AG04450 (cell line): ENCODE measurements around the gene DCLRE1C. TPM values are rescaled to one million over a fixed set of nuclear protein-coding genes. Genes with fewer than 3 reads are reported as not detected.

ENCODE experiments used
- CTCF ChIA-PET: fragments of 300-600, 350-600 bp; formaldehyde crosslinking; extraction: SDS; loops from one replicate; lab custom pipeline; 2022; ENCODE audit warnings: antibody characterized with exemption, inconsistent platforms; lab: Charles Lee
- POLR2A ChIA-PET: fragments of 350-600 bp; formaldehyde crosslinking; extraction: SDS; loops from one replicate; lab custom pipeline; 2021; ENCODE audit warnings: antibody characterized with exemption, inconsistent platforms; lab: Yijun Ruan, JAX
- DNase-seq: peaks from one replicate; pipeline ENCODE4 v3.0.0-alpha.2; 2011; ENCODE audit warnings: low read depth, low spot score
- H3K27ac ChIP-seq: one replicate; pipeline ENCODE4 v1.5.1; 2012; ENCODE audit warnings: low read depth, low read length, control low read depth
- H3K27me3 ChIP-seq: one replicate; pipeline ENCODE4 v1.6.0; 2012; ENCODE audit warnings: low read length; ENCODE audit not compliant: control insufficient read depth, insufficient read depth
- H3K4me3 ChIP-seq: 2 replicates; pipeline ENCODE4 v1.5.1; 2011; ENCODE audit warnings: mild to moderate bottlenecking, low read depth, low read length, control low read depth
- H3K9me3 ChIP-seq: 2 replicates; pipeline ENCODE4 v1.5.1; 2012; ENCODE audit warnings: low read length; ENCODE audit not compliant: control insufficient read depth, insufficient read depth
- CTCF ChIP-seq: IDR thresholded peaks from 2 replicates; pipeline ENCODE4 v1.5.1; 2011; ENCODE audit warnings: low read depth, low read length, control low read depth, inconsistent platforms
- polyA plus RNA-seq: library from polyadenylated mRNA; depleted of rRNA; stranded (reverse); fragments of >200 nt; gene quantifications from 2 replicates; pipeline ENCODE4 v1.2.3, GENCODE V29; 2011

DCLRE1C gene
- polyA plus RNA-seq, 1 experiment = 6.4 TPM

- Histone ChIP-seq H3K4me3 (no peak overlapping the region), H3K9me3 (no peaks in the 10 kb centered on the region), H3K27me3 (no peaks in the 10 kb centered on the region), H3K27ac (no peak overlapping the region)
- DNase-seq = no peak
- POLR2A ChIA-PET = interaction anchor here (0.6 kb wide), 1 partner anchor 22 kb away, joined by 3 read pairs; no protein-coding TSS in a partner anchor
- TF ChIP-seq CTCF = no peak
- CTCF ChIA-PET = no interaction called here
Measured at GRCh38 chr10:14924013-14924412, 29.9 kb downstream of the DCLRE1C start.

- TF ChIP-seq CTCF = no peak
- Histone ChIP-seq H3K27ac (no peak overlapping the region), H3K27me3 (no peaks in the 10 kb centered on the region), H3K9me3 (peaks cover 4% of the 10 kb centered on the region; the same call in 1 of the 2 replicates), H3K4me3 (no peak overlapping the region)
- POLR2A ChIA-PET = no interaction called here
- CTCF ChIA-PET = no interaction called here
- DNase-seq = no peak
Measured at GRCh38 chr10:14918964-14919363, 34.9 kb downstream of the DCLRE1C start.

GRCh38 chr10:14917827-14918226 is 36.1 kb downstream of the DCLRE1C start:
- Histone ChIP-seq H3K27me3 (no peaks in the 10 kb centered on the region), H3K9me3 (peaks cover 4% of the 10 kb centered on the region; the same call in 1 of the 2 replicates), H3K27ac (no peak overlapping the region), H3K4me3 (no peak overlapping the region)
- CTCF ChIA-PET = no interaction called here
- DNase-seq = no peak
- no peak for TF ChIP-seq CTCF
- POLR2A ChIA-PET = no interaction called here

- H3K27ac ChIP-seq = no peak overlapping the region
- POLR2A ChIA-PET = no interaction called here
- no peak overlapping the region for H3K4me3 ChIP-seq
- H3K27me3 ChIP-seq = no peaks in the 10 kb centered on the region
- no peak for TF ChIP-seq CTCF
- CTCF ChIA-PET = no interaction called here
- DNase-seq = no peak
- H3K9me3 ChIP-seq = peaks cover 4% of the 10 kb centered on the region; the same call in 1 of the 2 replicates
Measured at GRCh38 chr10:14916600-14916999, 37.3 kb downstream of the DCLRE1C start.

- no peak for DNase-seq
- ChIA-PET POLR2A (no interaction called here), CTCF (interaction anchor here (0.6 kb wide), 1 partner anchor 735 kb away, joined by 3 read pairs; no protein-coding TSS in a partner anchor)
- no peak for TF ChIP-seq CTCF
- Histone ChIP-seq H3K27me3 (no peaks in the 10 kb centered on the region), H3K9me3 (no peaks in the 10 kb centered on the region; the same call in 1 of the 2 replicates), H3K4me3 (no peak overlapping the region), H3K27ac (no peak overlapping the region)
Measured at GRCh38 chr10:14911801-14912200, 42.1 kb downstream of the DCLRE1C start.
